Trophoblast cell (in vitro differentiated cells and primary cell): ENCODE results near the gene FUT2.
A peak's percentile ranks its signal among the peaks of the same experiment; 100 is the strongest.
"Not testable (repeated sequence)": the region's sequence is repeated elsewhere in the genome, so short reads cannot be mapped to it uniquely, and the experiment has no call there.

Experiments
- DNase-seq, 2 donors: peaks; one replicate each; pipeline ENCODE4 v3.0.0-alpha.2; 2016
- H2AFZ ChIP-seq: 2 replicates; pipeline ENCODE4 v1.6.1; 2013; ENCODE audit warnings: low read length, moderate library complexity, mild to moderate bottlenecking; ENCODE audit not compliant: insufficient read depth, poor library complexity
- H2AK5ac ChIP-seq: 2 replicates; pipeline ENCODE4 v1.6.1; 2013; ENCODE audit warnings: mild to moderate bottlenecking, low read length
- H2BK120ac ChIP-seq: 2 replicates; pipeline ENCODE4 v1.6.1; 2013; ENCODE audit warnings: low read length, mild to moderate bottlenecking, moderate library complexity; ENCODE audit not compliant: insufficient read depth, poor library complexity
- H2BK12ac ChIP-seq: 2 replicates; pipeline ENCODE4 v1.6.1; 2013; ENCODE audit warnings: mild to moderate bottlenecking, low read length, moderate library complexity
- H2BK5ac ChIP-seq: 2 replicates; pipeline ENCODE4 v1.6.1; 2013; ENCODE audit warnings: low read length, low read depth, moderate library complexity, mild to moderate bottlenecking; ENCODE audit not compliant: poor library complexity
- H3K14ac ChIP-seq: 2 replicates; pipeline ENCODE4 v1.6.1; 2013; ENCODE audit warnings: mild to moderate bottlenecking, low read length
- H3K18ac ChIP-seq: 2 replicates; pipeline ENCODE4 v1.6.1; 2013; ENCODE audit warnings: mild to moderate bottlenecking, low read length
- H3K23ac ChIP-seq: 2 replicates; pipeline ENCODE4 v1.6.1; 2013; ENCODE audit warnings: low read length
- H3K27ac ChIP-seq: 2 replicates; pipeline ENCODE4 v1.5.1; 2013; ENCODE audit warnings: low read depth, mild to moderate bottlenecking, inconsistent platforms, low read length, moderate library complexity
- H3K27me3 ChIP-seq: 2 replicates; pipeline ENCODE4 v1.6.1; 2013; ENCODE audit warnings: inconsistent platforms, mild to moderate bottlenecking, low read length, moderate library complexity; ENCODE audit not compliant: insufficient read depth
- H3K36me3 ChIP-seq, 2 experiments: 1 replicate in 1 of 2; 2 replicates in 1 of 2; pipeline ENCODE4 v1.6.1; 2013; ENCODE audit warnings: low read length in 2 of 2, mild to moderate bottlenecking in 2 of 2, moderate library complexity in 1 of 2; ENCODE audit not compliant: insufficient read depth in 2 of 2, control insufficient read depth in 1 of 2
- H3K4ac ChIP-seq: 2 replicates; pipeline ENCODE4 v1.6.1; 2013; ENCODE audit warnings: low read depth, mild to moderate bottlenecking, low read length, moderate library complexity
- H3K4me1 ChIP-seq, 2 experiments: 1 replicate in 1 of 2; 2 replicates in 1 of 2; pipeline ENCODE4 v1.6.1; 2013; ENCODE audit warnings: low read length in 2 of 2, mild to moderate bottlenecking in 2 of 2, moderate library complexity in 1 of 2; ENCODE audit not compliant: insufficient read depth in 2 of 2, control insufficient read depth in 1 of 2
- H3K4me2 ChIP-seq: 2 replicates; pipeline ENCODE4 v1.6.1; 2013; ENCODE audit warnings: inconsistent platforms, mild to moderate bottlenecking, low read length, moderate library complexity
- H3K4me3 ChIP-seq: 2 replicates; pipeline ENCODE4 v1.5.1; 2013; ENCODE audit warnings: mild to moderate bottlenecking, low read depth, low read length, inconsistent platforms
- H3K79me1 ChIP-seq: one replicate; pipeline ENCODE4 v1.6.1; 2013; ENCODE audit warnings: low read length
- H3K79me2 ChIP-seq: 2 replicates; pipeline ENCODE4 v1.6.1; 2013; ENCODE audit warnings: low read length, mild to moderate bottlenecking; ENCODE audit not compliant: control insufficient read depth, insufficient read depth, poor library complexity
- H3K9ac ChIP-seq: 2 replicates; pipeline ENCODE4 v1.6.1; 2013; ENCODE audit warnings: mild to moderate bottlenecking, low read length
- H3K9me3 ChIP-seq: 2 replicates; pipeline ENCODE4 v1.6.1; 2013; ENCODE audit warnings: low read depth, mild to moderate bottlenecking, control low read depth, inconsistent platforms, low read length; ENCODE audit not compliant: insufficient read depth
- H4K12ac ChIP-seq: 2 replicates; pipeline ENCODE4 v1.6.1; 2013; ENCODE audit warnings: low read depth, mild to moderate bottlenecking, low read length, moderate library complexity
- H4K8ac ChIP-seq: 2 replicates; pipeline ENCODE4 v1.6.1; 2013; ENCODE audit warnings: low read depth, mild to moderate bottlenecking, low read length, moderate library complexity
- H4K91ac ChIP-seq: one replicate; pipeline ENCODE4 v1.6.1; 2013; ENCODE audit warnings: low read depth, mild to moderate bottlenecking, low read length, moderate library complexity
- WGBS: extraction: QIAGEN DNeasy Blood & Tissue Kit; methylation state at CpG from one replicate; pipeline ENCODE4 v1.1.7; 2013; ENCODE audit warnings: missing lambda C conversion rate; ENCODE audit not compliant: insufficient read length, insufficient coverage; ENCODE audit errors: extremely low coverage; 5-methylcytosine and 5-hydroxymethylcytosine counted together

FUT2 gene

GRCh38 chr19:48714759-48715675 is 19.2 kb downstream of the FUT2 start:
- H3K4me2 ChIP-seq, result peak overlapping the region; percentile 59
- H2BK12ac ChIP-seq, result no peak overlapping the region
- no peak overlapping the region for H3K23ac ChIP-seq
- peak overlapping the region; percentile 40 for H3K27ac ChIP-seq
- H2BK5ac ChIP-seq, result peak overlapping the region; percentile 54
- H4K91ac ChIP-seq, result peak overlapping the region; percentile 94
- H3K36me3 ChIP-seq, result no peaks in the 10 kb centered on the region
- H3K4me1 ChIP-seq, result peaks cover 13 to 20% of the 10 kb centered on the region in 2 experiments
- peak overlapping the region; percentile 54 for H4K12ac ChIP-seq
- H3K9ac ChIP-seq, result peak overlapping the region; percentile 63
- H4K8ac ChIP-seq, result peak overlapping the region; percentile 97
- H3K27me3 ChIP-seq, result no peaks in the 10 kb centered on the region
- peak overlapping the region; percentile 60 for H2BK120ac ChIP-seq
- H3K9me3 ChIP-seq, result peaks cover 2% of the 10 kb centered on the region
- peaks cover 6% of the 10 kb centered on the region for H3K79me2 ChIP-seq
- H3K4me3 ChIP-seq, result peak overlapping the region; percentile 51
- peak overlapping the region; percentile 95 for H2AK5ac ChIP-seq
- H2AFZ ChIP-seq, result peak overlapping the region; percentile 68
- no peak for DNase-seq
- H3K4ac ChIP-seq, result peak overlapping the region; percentile 63
- H3K79me1 ChIP-seq, result peaks cover 7% of the 10 kb centered on the region
- H3K18ac ChIP-seq, result peak overlapping the region; percentile 59
- peak overlapping the region; percentile 95 for H3K14ac ChIP-seq
- no CpG with 5 or more reads among the region's 26 CpGs for WGBS

GRCh38 chr19:48715681-48716171 is 20.0 kb downstream of the FUT2 start:
- no peaks in the 10 kb centered on the region for H3K36me3 ChIP-seq
- H4K91ac ChIP-seq, result no peak overlapping the region
- no peak overlapping the region for H2AFZ ChIP-seq
- H3K9ac ChIP-seq, result no peak overlapping the region
- no peak overlapping the region for H3K23ac ChIP-seq
- H4K8ac ChIP-seq, result peak overlapping the region; percentile 10
- H4K12ac ChIP-seq, result peak overlapping the region; percentile 58
- no peak for DNase-seq
- no peak overlapping the region for H3K4me3 ChIP-seq
- H3K79me1 ChIP-seq, result peaks cover 8% of the 10 kb centered on the region
- peaks cover 13 to 20% of the 10 kb centered on the region in 2 experiments for H3K4me1 ChIP-seq
- no peaks in the 10 kb centered on the region for H3K27me3 ChIP-seq
- no peak overlapping the region for H2AK5ac ChIP-seq
- H3K4ac ChIP-seq, result no peak overlapping the region
- H3K27ac ChIP-seq, result no peak overlapping the region
- peaks cover 2% of the 10 kb centered on the region for H3K9me3 ChIP-seq
- H3K4me2 ChIP-seq, result no peak overlapping the region
- H2BK12ac ChIP-seq, result no peak overlapping the region
- no peak overlapping the region for H2BK120ac ChIP-seq
- no peak overlapping the region for H3K14ac ChIP-seq
- no peak overlapping the region for H2BK5ac ChIP-seq
- WGBS, result no CpG with 5 or more reads among the region's 19 CpGs
- H3K18ac ChIP-seq, result no peak overlapping the region
- H3K79me2 ChIP-seq, result peaks cover 6% of the 10 kb centered on the region

GRCh38 chr19:48716562-48717291 is 21.0 kb downstream of the FUT2 start:
- peaks cover 6% of the 10 kb centered on the region for H3K79me2 ChIP-seq
- H3K4me2 ChIP-seq, result peak overlapping the region; percentile 33
- H2BK5ac ChIP-seq, result no peak overlapping the region
- H2AFZ ChIP-seq, result no peak overlapping the region
- H3K27me3 ChIP-seq, result no peaks in the 10 kb centered on the region
- no CpG with 5 or more reads among the region's 24 CpGs for WGBS
- no peak overlapping the region for H3K27ac ChIP-seq
- H4K12ac ChIP-seq, result no peak overlapping the region
- no peak overlapping the region for H2BK12ac ChIP-seq
- H2AK5ac ChIP-seq, result no peak overlapping the region
- H3K9me3 ChIP-seq, result no peaks in the 10 kb centered on the region
- H4K91ac ChIP-seq, result no peak overlapping the region
- no peak overlapping the region for H3K14ac ChIP-seq
- H3K18ac ChIP-seq, result no peak overlapping the region
- no peak overlapping the region for H3K4me3 ChIP-seq
- H3K4me1 ChIP-seq, result peaks cover 16 to 22% of the 10 kb centered on the region in 2 experiments
- H3K79me1 ChIP-seq, result peaks cover 10% of the 10 kb centered on the region
- H4K8ac ChIP-seq, result no peak overlapping the region
- H3K36me3 ChIP-seq, result no peaks in the 10 kb centered on the region
- H3K4ac ChIP-seq, result no peak overlapping the region
- no peak for DNase-seq
- H3K9ac ChIP-seq, result no peak overlapping the region
- no peak overlapping the region for H3K23ac ChIP-seq
- no peak overlapping the region for H2BK120ac ChIP-seq

- H2BK5ac ChIP-seq, H2AK5ac ChIP-seq, H4K91ac ChIP-seq, H3K4me2 ChIP-seq, H3K9me3 ChIP-seq, H3K23ac ChIP-seq, H3K27ac ChIP-seq, H2AFZ ChIP-seq, DNase-seq, H4K8ac ChIP-seq, H3K14ac ChIP-seq, H3K79me1 ChIP-seq, H3K79me2 ChIP-seq, H3K36me3 ChIP-seq, H3K4ac ChIP-seq, H3K18ac ChIP-seq, H2BK12ac ChIP-seq, H2BK120ac ChIP-seq, H3K9ac ChIP-seq, H3K4me3 ChIP-seq, H3K27me3 ChIP-seq, H4K12ac ChIP-seq: not testable (repeated sequence)
- no CpG with 5 or more reads among the region's 13 CpGs for WGBS
- peaks cover 12 to 19% of the 10 kb centered on the region in 2 experiments for H3K4me1 ChIP-seq
Observed at GRCh38 chr19:48718106-48718505, 22.3 kb downstream of the FUT2 start.
